Lower lobe of right lung (tissue), 2 donors: ENCODE measurements around the gene DLD. TPM values are rescaled to one million over a fixed set of nuclear protein-coding genes. Genes with fewer than 3 reads are reported as not detected.
A peak's percentile ranks its signal among the peaks of the same experiment; 100 is the strongest.

Experiments used
- ATAC-seq, 2 donors: fragments of 200-7000 bp; cut with Tn5 transposase; one replicate each; pipeline ENCODE4 v1.9.1; 2020 to 2022; ENCODE audit warnings: mild to moderate bottlenecking in 2 of 2, moderate library complexity in 2 of 2
- DNase-seq: peaks from one replicate; pipeline ENCODE4 v3.0.0-alpha.2; 2020
- H3K27ac ChIP-seq: fragments of 200-600 bp; one replicate; pipeline ENCODE4 v1.8.0; 2022
- H3K27me3 ChIP-seq: fragments of 200-600 bp; one replicate; pipeline ENCODE4 v1.8.0; 2022; ENCODE audit warnings: low read depth
- H3K36me3 ChIP-seq: fragments of 200-600 bp; one replicate; pipeline ENCODE4 v1.8.0; 2022; ENCODE audit warnings: mild to moderate bottlenecking
- H3K4me1 ChIP-seq: fragments of 200-600 bp; one replicate; pipeline ENCODE4 v1.8.0; 2022
- H3K4me3 ChIP-seq: fragments of 200-600 bp; one replicate; pipeline ENCODE4 v1.8.0; 2022; ENCODE audit warnings: mild to moderate bottlenecking
- H3K9me3 ChIP-seq: fragments of 200-600 bp; one replicate; pipeline ENCODE4 v1.8.0; 2022
- CTCF ChIP-seq: fragments of 200-600 bp; IDR thresholded peaks from one replicate; pipeline ENCODE4 v1.8.0; 2022; ENCODE audit warnings: antibody characterized with exemption, mild to moderate bottlenecking
- intact Hi-C: fragments of 100-400 bp; cut with DNase I; formaldehyde crosslinking; loops from one replicate; pipeline ENCODE4 v1.11.0; 2022
- total RNA-seq: library from RNA; stranded (reverse); fragmentation: NEBNext Ultra II Directional; extraction: Animal tissue kit (Norgen Biotek cat#: 25700); gene quantifications from one replicate; pipeline ENCODE4 v1.2.1, GENCODE V29; 2021
- donor health status: DM: no; HTN: yes; CAD: no; lungs with severe emphysema.

Gene DLD
- total RNA-seq, 1 donor from 2014 or later = 64.1 TPM

GRCh38 chr7:107857541-107857912 lies 33.5 kb upstream of the DLD start:
- Histone ChIP-seq H3K4me3 (no peak overlapping the region), H3K4me1 (peaks cover 10% of the 10 kb centered on the region), H3K36me3 (no peaks in the 10 kb centered on the region), H3K27me3 (no peaks in the 10 kb centered on the region), H3K27ac (no peak overlapping the region), H3K9me3 (no peaks in the 10 kb centered on the region)
- ATAC-seq (no peak), DNase-seq (no peak)
- intact Hi-C loops = no loop called here
- no peak for TF ChIP-seq CTCF

- Histone ChIP-seq H3K4me3 (no peak overlapping the region), H3K27ac (no peak overlapping the region), H3K4me1 (peaks cover 10% of the 10 kb centered on the region), H3K36me3 (no peaks in the 10 kb centered on the region), H3K9me3 (no peaks in the 10 kb centered on the region), H3K27me3 (no peaks in the 10 kb centered on the region)
- no peak for TF ChIP-seq CTCF
- ATAC-seq (peak; percentile 32 to 53), DNase-seq (no peak)
- intact Hi-C loops = no loop called here
These were observed 32.7 kb upstream of the DLD start for GRCh38 chr7:107858280-107858679.

GRCh38 chr7:107860279-107860961 lies 30.6 kb upstream of the DLD start:
- Histone ChIP-seq H3K4me3 (no peak overlapping the region), H3K36me3 (no peaks in the 10 kb centered on the region), H3K9me3 (no peaks in the 10 kb centered on the region), H3K4me1 (peaks cover 10% of the 10 kb centered on the region), H3K27me3 (no peaks in the 10 kb centered on the region), H3K27ac (no peak overlapping the region)
- peak in 1 of 2 donors; percentile 44 for ATAC-seq
- no peak for DNase-seq
- intact Hi-C loops = no loop called here
- no peak for TF ChIP-seq CTCF

- Histone ChIP-seq H3K9me3 (no peaks in the 10 kb centered on the region), H3K27ac (no peak overlapping the region), H3K4me1 (peaks cover 10% of the 10 kb centered on the region), H3K4me3 (no peak overlapping the region), H3K27me3 (no peaks in the 10 kb centered on the region), H3K36me3 (no peaks in the 10 kb centered on the region)
- no peak for TF ChIP-seq CTCF
- ATAC-seq = no peak
- intact Hi-C loops = no loop called here
- no peak for DNase-seq
These were observed 29.9 kb upstream of the DLD start for GRCh38 chr7:107860981-107861652.

GRCh38 chr7:107865956-107866775 lies 24.8 kb upstream of the DLD start:
- Histone ChIP-seq H3K27ac (no peak overlapping the region), H3K4me1 (no peaks in the 10 kb centered on the region), H3K27me3 (no peaks in the 10 kb centered on the region), H3K9me3 (no peaks in the 10 kb centered on the region), H3K36me3 (no peaks in the 10 kb centered on the region), H3K4me3 (no peak overlapping the region)
- ATAC-seq (no peak), DNase-seq (no peak)
- TF ChIP-seq CTCF = no peak
- intact Hi-C loops = no loop called here
